Inflammatory macrophage treated with lipopolysaccharide for 1 hour (primary cell): Measurements from ENCODE around the gene PRXL2B.

ENCODE experiments used
- DNase-seq, 2 donors: peaks; one replicate each; pipeline ENCODE4 v3.0.0-alpha.2; 2020 to 2022

Gene PRXL2B

DNA sequence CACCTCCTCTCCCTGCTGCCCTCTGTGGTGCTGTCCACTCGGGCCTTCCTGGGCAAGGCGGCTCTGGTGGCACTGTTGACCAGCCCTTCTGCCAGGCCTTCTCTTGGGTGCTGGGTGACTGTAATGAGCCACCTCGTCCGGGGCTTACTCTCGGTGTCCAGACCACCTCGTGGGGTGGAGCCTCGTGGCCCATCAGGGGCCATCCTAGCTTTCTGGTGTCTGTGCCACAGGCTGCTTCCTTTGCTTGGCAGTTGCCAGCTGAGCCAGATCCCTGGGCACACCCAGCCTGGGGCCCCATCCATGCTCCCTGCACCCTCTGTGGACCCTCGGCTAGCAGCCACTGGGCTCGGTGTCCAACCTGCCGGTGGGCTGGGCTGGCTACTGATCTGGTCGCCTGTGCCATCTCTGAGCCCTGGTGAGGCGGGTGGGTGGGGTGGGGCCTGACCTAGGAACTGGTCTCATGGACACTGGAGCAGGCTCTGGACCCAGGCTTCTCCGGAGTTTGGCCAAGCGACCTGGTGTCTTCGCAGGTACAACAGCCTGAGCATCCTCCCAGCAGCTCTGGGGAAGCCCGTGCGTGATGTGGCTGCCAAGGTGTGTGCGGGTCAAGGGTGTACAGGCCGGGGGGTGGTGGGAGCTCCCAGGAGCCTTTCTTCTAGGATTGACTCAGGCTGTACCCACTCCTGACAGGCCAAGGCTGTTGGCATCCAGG, 1.4 kb downstream of the PRXL2B start:
- DNase-seq: no peak

DNA sequence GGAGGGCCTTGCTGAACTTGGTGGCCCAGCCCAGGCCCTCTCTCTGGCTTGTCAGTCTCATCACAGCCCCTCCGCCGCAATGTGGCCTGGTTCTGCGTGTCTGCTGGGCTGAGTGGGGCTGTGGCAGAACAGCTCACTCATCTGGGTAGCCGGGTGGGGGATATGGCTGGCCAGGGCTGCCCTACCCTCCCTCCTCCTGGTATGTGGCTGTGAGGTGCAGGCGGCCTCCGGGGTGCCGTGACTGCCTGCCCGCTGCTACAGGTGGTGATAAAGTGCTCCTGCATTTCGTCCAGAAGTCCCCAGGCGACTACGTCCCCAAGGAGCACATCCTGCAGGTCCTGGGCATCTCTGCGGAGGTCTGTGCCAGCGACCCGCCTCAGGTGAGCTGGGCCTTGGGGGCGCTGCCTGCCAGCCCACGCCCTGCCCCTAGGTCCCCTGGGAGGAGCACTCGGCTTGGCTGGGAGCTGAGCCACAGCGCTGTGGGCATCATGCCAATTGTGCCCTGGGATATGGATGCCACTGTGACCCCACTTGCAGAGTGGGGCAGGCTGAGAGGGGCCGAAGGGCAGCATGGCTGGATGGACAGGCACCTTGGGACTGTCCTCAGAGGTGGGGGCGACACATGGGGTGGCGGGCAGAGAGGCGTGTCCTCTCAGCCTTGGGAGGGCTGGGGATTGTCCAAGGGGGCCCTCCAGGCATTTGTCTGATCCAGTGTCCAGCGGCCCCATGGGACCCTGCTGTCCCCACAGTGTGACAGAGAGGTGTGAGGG, 2.3 kb downstream of the PRXL2B start:
- no peak for DNase-seq

DNA sequence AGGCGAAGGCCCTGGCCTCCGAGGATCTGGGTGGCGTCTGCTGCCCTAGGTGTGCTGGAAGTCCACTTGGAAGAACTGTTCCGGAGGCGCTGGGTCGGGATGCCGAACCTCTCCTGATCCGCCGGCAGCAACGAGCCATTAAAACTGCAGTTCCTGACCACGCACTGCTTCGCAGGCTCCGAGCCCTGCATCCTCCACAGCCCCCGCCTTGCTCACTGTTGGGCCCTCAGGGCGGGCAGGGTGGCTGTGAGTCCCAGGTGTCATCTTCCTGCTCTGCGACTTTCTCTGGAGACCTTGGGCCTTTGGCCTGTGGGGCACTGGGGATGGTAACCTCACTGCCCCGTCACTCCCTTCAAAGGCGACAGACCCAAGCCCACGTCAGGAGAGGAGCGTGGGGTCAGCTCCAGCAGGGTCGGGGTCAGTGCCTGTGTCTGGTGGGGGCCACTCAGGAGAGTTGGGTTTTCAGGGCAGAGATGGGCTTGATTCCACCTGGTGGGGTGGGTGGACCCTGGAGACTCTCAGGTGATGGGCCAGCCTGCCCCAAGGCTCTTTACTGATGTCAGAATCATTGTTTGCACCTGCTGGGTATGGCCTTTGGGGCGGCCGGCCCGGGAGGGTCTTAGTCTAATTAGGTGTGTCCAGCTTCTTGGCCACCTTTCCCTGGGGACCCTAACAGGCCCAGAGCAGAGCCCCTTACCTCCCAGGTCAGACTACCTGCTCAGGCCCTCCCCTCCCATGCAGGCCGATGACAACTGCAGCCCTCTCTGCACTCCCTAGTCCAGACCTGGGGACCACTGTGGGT, 3.1 kb downstream of the PRXL2B start:
- DNase-seq: no peak

DNA sequence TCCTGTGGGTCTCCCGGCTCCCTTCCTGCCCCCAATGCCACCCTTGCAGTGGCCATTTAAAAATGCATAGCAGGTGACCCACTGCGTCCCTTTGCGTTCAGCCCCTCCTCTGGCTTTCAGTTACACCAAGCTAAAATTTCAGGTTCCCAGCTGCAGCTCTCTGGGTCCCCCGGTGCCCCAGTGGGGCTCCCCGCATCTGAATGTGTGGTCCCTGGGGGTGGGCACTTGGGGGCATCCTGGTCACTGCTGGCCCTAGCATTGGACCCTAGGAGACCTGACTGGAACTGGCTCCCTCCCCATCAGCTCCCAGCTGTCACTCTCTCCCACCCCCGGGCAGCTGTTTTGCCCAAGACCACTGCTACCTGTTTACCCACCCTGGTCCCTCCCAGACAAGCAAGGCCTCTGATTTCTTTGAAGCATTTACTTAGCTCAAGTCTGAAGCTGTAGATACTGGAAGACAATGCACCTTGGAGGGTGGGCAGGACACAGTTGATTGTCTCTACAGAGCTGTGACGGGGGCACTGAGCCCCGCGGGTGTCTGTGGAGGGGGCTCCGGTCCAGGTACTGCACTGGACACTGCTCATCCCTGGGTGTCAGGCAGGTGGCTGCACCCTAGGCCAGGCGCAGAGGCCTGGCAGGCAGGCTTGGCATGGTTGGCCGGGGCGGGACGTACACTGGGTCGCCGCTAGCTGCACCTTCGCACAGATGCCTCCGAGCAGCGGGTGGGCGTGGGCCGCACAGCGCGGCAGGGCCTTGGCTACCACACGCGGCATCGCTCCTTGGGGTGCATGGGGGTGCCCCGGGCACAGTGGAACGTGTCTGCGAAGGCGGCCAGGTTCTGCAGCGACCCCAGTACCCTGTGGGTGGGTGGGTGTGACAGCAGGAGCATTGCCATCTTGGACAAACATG, 3.9 kb downstream of the PRXL2B start:
- DNase-seq: no peak

DNA sequence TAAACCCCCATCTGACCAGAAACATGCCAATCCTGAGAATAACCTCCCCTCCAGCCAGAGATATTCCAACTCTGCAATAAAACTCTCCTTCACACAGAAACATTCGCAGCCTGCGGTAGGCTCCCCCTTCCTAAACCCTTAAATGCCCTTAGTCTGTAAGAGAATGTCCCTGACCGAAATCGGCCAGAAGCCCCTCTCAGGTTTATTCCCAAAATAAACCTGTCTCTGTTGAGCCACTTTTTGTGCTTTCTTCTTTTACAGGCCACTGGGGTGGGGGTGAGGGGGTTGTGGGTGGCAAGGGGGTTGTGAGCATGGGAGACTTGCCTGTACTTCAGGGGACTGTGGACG, 4.6 kb downstream of the PRXL2B start:
- DNase-seq: no peak

DNA sequence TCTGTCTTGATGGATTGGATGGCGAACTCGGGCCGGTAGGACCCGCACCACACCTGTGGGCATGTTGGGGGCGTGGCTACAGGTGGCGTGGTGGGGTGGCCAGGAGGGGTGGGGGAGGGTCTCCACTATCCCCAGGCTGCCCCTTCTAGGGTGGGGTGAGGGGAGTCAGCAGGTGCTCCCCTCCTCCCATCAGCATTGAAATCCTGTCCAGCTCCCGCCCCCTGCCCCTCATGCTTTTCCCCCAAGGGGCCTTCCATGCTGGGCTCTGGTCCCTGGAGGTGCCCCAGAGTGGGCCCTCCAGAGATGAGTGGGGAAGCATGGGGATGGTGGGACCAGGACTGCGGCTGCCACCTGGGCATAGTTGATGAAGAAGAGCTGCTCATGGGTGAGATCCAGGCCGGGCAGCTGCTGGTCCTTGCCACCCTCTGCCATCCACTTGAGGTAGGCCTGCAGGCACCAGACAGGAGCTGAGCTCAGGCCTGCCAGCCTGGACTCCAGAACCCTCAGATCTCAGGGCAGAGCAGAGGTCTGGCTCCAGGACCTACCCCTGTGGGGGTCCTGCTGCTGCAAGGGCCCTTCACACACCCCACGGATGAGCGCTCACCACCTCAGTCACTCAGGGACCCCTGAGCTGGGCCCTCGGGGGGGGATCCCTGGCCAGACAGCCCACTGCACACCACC, 5.1 kb downstream of the PRXL2B start:
- DNase-seq: no peak

DNA sequence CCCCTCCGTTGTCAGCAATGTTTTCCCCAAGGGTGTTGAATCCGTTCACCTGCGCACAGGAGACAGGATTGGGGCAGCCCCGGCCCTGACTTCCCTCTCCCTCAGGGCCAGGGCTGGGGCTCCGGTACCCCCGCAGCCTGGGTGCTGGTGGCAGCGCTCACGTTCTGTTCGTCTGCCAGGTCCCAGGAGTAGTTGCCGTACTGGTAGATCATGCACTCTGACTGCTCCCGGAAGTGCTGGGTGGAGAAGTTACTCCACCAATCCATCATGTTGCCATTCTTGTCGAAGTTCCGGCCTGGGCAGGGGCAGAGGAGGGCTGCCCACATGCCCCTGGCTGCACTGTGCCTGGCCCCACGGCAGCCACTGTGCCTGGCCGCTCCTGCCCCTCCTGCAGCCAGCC, 6.1 kb downstream of the PRXL2B start:
- no peak for DNase-seq

DNA sequence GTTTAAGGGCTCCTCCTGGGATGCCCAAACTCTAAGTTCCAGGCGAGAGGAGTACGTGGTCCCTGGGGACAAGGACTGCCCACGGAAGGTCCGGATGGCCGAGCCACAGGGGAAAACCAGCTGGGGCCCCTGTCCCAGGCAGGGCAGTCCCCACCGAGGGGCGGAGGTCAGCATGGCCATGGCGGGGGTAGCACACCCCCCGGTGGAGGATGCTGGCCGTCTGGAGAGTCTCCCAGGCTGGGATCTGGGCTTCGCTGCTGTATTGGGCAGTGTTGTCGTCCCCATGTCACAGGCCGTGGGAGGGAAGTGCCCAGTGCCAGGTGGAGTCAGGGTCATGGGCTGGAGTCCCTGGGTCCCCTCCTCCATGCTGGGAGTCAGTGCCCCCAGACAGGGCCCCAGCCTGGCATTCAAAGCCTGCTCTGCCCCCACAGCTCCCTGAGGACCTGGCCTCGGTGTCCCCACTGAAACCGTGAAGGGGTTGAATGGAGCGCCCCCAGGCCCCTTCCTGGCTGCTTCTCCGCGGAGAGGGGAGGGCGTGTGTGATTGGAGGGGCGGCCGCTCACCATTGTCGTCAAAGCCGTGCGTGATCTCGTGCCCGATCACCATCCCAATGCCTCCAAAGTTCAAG, 6.8 kb downstream of the PRXL2B start:
- DNase-seq: no peak

DNA sequence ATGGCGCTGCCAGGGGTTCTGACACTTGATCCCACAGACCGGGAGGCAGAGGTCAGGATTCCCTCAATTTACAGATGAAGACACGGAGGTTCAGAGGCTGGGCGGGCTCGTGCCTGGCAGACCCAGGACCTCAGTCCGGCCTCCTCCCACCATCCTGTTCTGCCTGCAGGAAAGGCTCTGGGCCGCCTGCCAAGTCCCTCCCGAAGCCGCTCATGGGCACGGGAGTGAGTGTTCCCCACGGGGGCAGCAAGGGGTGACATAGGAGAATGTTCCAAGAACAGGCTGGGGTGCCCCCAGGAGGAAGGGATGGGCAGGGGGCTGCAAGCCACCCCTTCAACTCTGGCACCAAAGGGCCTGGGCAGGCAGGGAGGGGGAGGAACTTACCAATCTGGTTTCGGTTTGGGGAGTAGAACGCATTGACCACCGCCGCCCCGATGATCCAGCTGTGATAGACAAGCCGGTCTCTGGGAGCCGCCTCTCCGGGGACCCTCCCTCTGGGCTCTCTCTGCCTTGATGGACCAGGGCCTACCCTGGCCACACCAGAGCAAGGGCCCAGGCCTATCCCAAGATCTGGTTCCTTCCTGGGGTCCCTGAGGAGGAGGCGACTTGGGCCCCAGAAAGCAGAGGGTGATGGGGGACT, 7.5 kb downstream of the PRXL2B start:
- DNase-seq: no peak

DNA sequence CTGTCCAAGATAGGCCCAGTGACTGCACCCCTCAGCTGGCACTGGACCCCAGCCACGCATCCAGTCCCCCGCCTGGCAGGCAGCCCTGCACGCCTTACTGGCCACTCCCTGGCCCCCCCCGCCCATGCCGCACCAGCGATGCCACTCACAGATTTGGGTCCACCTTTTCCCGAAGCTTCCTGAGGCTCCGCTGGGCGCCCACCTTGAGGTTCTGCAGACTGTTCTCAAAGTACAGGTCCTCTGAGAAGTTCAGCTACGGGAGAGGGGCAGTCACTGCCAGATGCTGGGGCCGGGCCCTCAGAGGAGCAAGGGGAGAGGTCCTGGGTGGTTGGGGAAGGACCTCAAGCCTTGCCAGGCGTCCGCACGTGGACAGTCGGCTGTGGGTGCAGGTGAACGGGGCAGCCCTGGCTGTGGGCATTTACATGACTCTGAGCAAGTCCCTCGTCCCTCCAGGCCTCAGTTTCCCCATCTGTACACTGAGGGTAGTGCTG, 8.1 kb downstream of the PRXL2B start:
- no peak for DNase-seq

DNA sequence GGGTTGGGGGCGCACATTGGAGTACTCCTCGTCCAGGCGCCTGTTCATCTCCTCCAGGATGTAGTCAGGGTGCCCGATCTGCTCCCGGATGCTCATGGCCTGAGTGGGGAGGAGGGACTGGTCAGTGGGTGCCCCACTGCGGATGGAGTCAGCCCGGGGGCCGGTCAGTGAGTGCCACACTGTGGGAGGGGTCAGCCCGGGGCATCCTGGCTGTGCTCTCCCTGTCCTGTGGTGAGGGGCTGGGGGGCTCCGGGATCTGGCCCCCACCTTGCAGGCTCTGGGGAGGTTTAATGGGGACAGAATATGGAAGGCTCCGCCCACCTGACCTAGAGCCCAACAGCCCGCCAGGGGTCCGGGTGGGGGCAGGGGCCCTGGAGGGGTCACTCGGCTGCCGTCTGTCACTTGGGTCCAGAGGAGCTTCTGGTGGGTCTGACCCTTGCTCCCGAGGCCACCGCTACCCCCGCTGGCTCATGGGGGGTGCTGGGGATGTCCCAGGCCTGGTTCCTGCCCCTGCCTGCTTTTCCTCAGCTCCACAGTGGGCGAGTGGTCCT, 8.8 kb downstream of the PRXL2B start:
- no peak for DNase-seq

DNA sequence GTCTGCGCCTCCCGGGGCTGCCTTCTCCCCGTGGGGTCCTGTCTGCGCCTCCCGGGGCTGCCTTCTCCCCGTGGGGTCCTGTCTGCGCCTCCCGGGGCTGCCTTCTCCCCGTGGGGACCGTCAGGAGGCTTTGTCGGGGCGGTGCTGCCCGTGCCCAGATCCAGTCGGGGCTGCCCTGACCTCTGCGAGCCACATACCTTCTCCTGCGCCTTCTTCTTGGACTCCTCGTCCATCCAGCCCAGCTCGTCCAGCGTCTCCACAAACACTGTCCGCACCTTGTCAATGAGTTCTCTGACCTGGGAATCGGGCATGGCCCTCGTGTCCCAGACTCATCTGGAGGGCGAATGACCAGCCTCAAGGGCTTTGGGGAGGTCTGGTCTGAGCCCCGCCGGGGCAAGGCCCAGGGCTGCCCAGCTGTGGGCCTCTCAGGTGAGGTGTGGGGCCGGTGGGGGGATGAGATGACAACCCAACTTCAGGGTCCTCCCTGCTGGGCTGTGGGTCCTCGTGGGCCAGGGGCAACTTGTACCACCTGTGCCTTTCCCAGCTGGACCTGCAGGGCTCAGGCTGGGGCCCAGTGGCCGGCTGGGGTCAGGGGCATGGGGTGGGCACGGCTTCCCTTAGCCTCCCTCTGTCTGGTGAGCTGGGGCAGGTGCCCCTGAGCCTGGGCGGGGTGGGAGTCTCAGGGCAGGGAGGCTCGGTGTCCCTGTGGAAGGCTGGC, 9.4 kb downstream of the PRXL2B start:
- DNase-seq: no peak

DNA sequence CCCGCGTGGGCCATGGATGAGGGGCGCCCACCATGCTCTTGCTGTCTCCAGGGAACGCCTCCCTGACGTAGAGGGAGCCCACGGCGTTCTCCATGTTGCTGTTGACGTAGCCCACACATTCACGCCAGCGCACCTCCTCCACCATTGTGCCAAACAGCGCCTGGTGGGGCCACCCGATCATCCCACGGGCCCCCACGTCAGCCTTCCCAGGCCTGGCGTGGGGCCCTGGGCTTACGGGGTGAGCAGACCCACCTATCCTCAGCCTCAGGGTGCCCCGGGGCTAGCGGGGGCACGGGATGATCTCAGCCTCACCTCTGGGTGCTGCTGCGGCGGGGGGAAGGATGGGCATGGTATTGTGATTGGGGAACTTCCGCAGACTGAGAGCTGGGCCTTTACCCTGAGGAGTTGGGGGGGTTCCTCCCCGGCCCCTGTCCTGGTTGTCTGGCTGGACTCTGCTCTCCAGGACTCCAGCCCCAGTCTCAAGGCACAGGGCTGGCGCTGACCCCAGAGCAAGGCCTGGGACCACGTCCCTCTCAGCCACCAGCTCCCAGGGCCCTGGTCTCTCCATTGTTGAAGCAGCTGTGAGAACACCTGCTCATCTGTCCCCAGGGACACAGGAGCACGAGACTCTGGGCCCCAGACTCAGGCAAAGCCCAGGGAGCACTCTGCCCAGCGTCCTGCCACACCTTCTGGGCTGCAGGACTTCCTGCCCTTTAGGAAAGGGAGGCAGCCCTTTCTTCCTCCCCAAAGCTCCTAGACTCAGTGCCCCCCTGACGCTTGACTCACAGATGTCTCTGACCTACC, 10.2 kb downstream of the PRXL2B start:
- no peak for DNase-seq

DNA sequence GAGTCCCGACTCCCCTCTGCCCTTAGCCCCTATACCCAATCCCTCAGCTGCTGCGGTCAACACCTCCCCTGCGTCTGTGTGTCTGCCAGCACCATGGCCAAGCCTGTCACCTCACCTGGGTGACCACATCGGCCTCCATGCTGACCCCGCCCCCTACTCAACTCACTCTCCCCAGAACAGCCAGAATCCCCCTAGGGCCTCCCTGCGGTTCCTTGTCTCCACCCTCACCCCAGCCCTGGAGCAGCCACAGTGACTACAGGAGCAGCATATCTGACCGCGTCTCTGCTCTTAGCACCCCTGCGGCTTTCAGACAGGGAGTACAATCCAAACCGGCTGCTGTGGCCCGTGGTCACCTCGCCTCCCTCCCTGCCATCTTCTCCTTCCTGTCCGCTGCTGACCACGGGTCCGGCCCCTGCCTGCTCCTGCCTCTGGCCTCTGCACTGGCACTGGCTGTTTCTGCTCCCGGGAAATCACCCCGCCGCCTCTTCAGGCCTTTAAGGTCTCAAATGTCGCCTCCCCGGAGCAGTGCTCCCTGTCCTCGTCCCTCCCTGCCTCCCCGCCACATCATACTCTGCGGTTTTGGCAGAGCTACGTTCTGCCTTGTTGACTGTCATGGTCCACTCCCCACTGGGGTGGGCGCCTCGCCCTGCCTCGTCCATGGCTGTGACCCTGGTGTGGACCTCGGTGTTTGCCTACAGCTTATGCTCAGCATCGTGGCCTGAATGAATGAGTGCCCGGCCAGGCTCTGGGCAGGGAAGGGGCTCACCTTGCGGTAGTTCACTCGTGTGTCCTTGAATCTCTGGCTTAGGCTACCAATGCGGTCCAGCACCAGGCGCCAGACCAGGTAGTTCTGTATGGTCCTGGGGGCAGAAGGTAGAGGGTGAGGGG, 11.1 kb downstream of the PRXL2B start:
- no peak for DNase-seq

DNA sequence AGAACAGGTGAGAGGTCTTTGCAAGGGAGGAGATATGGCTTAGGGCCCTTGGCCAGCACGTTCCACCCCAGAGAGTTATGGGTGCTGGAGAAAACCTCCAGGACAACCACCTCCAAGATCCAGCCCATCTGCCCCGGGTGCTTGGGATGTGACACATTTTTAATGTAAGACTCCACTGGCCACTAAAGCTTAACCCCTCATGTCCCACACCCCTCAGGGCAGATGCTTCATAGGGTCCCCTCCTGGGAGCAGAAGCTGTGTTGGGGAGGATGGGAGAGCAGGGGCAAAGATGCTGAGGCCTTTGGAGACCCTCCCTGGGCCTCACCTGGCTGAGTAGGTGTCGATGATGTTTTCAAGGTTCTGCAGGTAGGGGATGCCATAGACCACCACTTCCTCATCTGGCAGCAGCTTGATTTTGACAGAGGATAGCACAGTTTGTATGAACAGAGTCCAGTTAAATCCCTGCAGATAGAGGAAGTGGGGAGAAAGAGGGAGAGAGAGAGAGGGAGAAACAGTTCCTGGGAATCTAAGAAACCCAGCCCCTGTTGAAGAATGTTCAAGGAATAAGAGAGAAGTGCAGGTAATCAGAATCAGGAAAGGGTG, 11.9 kb downstream of the PRXL2B start:
- DNase-seq: no peak

DNA sequence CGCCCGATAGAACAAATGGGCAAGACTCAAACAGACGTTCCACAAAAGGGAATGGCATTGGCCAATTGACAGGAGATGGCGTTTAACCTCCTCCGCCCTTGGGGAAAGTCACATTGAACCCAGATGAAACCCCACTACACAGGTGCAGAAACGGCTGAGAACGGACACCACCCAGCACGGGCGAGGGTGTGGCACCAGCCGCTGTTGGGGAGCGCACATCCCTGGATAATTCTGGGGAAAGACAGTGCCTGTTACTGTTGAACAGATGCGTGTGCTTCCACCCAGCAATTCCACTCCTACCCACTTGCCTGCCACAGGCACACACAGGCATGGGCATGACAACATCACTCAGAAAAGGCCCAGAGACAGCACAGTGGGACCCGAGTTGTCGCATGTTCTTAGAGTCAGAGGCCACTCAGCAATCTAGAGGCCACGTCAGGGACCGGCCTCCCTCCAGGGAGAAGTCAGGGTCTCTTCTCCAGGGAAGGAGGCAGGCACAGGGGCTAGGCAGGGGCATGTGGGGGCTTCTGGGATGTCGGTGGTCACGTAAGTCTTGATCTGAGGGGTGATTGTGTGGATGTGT, 15.2 kb downstream of the PRXL2B start:
- DNase-seq: no peak

DNA sequence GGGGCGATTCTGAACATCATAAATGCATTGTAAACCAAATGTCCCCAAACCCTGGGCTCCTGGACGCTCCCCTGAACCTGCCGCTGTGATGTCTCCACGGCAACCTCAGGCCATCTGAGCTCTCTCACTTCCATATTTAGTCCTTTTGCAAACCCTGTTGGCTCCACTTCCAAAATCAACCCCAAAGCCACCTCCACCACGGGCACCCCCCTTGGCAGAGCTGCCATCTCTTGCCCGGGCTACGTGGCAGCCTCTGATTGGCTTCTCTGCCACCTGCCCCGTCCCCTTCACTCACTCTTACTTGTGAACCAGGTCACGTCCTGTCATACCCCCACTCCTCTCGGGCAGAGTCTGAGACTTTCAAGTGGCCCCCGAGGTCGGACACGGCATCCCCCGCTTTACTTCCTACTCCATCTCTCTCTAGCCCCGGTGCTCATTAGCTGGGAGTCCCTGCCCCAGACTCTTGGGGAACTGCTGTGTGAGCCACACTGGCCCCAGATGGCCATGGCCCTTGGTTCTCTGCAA, 15.8 kb downstream of the PRXL2B start:
- DNase-seq: no peak
